Skin of body (tissue), 2 donors: ENCODE results near the gene LYST. TPM values are rescaled to one million over a fixed set of nuclear protein-coding genes. Genes with fewer than 3 reads are reported as not detected.
"Not testable (repeated sequence)": the region's sequence is repeated elsewhere in the genome, so short reads cannot be mapped to it uniquely, and the experiment has no call there.

ENCODE experiments used
- DNase-seq: peaks from one replicate; lab custom pipeline; 2025; lab: John Stamatoyannopoulos, UW
- total RNA-seq: library from RNA; depleted of rRNA; stranded (reverse); fragments of >200 nt; gene quantifications from one replicate; pipeline ENCODE4 v1.2.3, GENCODE V29; 2014

LYST gene
- total RNA-seq, 1 donor from 2014 or later: 48.6 TPM

DNA sequence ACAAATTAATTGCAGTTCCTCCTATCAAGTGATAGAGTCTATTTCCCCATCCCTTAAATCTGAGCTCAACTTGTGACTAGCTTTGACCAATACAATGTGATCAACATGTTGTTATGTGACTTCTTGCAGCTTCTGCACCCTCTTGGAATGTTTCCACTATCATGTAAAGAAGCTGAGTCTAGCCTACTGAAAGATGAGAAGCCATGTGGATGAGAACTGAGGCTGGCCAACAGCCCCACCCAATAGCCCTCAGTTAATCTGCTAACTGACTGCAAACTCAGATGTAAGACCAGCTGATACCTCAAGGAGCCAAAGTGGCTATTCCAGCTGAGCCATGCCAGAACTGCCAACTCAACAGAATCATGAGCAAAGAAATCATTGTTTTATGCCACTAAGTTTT lies 44.0 kb downstream of the LYST start:
- no peak for DNase-seq

DNA sequence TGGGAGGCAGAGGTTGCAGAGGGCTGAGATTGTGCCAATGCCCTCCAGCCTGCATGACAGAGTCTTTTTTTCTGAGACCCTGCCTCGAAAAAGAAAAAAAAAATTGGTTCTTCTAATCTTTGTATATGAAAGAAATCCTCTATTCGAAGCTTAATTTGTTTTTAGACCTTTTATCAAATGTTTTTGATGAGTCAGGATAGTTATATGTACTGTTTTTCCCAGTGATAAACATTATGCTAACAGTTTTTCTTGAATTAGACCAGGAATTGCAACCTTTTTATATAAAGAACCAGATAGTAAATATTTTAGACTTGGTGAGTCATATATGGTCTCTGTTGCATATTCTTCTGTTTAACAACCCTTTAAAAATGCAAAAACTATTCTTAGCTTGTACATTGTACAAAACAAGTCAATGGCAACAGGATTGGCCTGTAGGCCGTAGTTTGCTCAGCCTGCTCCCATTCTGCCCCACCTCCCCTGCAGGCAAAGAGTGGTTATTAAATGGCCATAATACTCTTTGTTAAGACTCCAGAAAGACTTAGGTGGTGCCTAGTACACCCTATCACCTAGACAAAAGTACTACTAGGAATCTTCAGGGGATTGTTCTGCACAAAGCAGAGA lies 45.2 kb downstream of the LYST start:
- DNase-seq: no peak

DNA sequence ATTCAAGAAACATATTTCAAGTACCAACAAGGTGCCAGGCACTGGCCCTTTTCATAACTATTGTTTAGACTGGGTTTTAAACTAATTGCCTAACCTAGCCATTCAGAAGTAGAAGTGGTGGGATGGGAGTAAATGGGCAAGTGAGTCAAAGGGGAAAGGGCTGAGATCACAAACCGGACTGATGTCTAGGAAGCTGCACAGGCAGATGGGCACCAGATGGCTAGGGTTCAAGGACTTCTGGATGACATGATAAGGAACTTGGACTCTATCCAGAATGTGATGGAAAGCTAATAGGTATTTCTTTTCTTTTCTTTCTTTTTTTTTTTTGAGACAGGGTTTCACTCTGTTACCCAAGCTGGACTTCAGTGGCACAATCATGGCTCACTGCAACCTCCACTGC lies 46.6 kb downstream of the LYST start:
- DNase-seq: no peak

DNA sequence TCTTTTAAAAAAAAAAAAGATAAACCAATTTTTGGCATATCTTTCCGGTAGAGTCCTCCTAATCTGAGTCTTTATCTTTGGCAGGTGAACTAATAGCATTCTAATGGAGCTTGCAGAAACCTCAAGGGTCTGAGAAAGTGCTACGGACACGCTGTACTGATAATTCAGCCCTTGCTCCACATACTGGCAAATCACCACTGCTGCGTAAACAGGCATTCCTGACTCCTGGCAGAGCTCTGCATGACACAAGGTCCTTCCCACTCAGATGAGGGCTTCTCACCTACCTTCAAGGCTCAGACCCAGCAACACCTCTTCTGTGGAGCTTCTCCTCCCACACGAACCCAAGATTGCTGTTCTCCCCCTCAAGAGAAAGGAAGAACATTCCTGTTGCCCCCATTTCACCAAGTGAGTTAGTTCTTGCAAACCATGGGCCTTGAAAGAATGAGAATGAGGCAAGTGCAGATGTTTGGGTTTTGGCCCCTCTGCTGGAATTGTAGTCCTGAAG lies 48.0 kb downstream of the LYST start:
- no peak for DNase-seq

DNA sequence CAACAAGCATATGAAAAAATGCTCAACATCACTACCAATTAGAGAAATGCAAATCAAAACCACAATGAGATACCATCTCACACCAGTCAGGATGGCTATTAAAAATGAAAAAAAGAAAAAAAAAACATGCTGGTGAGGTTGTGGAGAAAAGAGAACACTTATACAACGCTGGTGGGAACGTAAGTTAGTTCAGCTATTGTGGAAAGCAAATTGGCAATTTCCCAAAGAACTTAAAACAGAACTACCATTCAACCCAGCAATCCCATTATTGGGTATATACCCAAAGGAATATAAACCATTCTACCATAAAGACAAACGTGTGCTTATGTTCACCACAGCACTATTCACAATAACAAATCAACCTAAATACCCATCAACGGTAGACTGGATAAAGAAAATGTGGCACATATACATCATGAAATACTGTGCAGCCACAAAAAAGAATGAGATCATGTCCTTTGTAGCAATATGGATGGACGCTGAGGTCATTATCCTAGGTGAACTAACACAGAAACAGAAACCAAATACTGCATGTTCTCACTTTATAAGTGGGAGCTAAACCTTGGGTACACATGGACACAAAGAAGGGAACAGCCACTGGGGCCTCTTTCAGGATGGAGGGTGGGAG lies 49.5 kb downstream of the LYST start:
- DNase-seq: no peak

DNA sequence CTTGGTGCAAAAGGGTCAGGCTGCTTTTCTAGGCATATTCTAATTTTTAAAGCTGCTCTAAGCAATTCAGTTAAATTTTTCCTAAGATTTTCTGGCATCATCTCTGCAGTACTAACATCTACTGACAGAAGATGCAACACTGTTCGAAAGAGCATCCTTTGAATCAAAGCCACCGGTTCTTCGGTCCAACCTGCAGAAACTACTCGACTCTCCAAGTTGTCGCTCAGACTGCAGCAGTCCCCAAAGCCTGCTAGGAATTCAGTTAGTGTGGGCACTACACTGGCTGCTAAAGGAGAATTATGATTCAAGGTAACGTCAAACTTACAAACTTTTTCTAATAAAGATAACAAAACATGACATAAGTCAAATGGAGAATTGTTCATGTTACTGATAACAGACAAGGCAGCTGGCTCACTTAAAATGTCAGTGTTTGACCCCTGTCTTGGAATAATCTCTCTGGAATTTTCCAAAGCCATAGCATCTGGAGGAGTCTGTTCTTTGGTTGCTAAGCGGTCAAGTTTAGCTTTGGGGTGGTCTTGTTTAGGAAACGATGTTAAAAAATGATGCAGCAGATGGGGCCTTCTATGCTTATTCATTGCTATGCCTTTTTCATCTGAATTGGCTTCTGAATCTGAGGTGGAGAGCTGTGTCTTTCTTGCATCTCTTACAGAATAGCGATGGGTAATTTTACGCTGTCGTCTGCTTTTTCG lies 56.9 kb downstream of the LYST start:
- DNase-seq: no peak

DNA sequence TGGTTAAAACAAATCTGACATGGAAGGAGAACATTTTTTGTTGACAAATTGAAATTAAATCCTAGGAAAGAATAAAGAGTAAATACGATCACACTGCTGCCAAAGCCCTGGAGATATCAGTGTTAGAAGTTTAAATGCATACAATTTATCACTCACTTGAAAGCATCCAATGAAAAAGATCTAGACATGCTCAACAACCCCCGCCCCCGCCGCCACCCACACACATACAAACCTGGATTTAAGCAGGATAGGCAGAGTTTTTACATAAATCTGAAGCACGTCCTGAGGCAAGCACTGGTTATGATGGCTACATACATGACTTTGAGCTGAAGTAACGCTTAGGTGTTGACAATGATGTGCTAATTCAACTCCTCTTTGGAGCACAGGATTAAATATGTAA lies 58.5 kb downstream of the LYST start:
- DNase-seq: no peak

DNA sequence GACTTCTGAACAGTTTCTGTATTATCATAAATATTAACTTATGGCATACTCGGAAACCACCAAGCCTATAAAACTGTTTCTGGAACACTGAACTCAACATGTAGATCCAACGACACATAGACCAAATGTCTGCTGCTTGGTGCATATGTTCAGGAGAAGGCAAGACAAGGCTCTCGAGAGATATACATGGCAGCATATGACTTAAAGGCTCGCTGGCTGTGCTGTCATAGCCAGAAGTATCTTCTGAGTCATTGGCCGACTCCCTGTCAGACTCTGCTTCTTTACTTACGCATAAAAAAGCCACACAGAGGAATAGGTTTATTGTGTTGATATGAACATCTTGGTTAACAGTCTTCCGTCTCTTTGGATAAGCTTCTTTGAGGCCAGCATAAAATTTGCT lies 60.6 kb downstream of the LYST start:
- DNase-seq: no peak

DNA sequence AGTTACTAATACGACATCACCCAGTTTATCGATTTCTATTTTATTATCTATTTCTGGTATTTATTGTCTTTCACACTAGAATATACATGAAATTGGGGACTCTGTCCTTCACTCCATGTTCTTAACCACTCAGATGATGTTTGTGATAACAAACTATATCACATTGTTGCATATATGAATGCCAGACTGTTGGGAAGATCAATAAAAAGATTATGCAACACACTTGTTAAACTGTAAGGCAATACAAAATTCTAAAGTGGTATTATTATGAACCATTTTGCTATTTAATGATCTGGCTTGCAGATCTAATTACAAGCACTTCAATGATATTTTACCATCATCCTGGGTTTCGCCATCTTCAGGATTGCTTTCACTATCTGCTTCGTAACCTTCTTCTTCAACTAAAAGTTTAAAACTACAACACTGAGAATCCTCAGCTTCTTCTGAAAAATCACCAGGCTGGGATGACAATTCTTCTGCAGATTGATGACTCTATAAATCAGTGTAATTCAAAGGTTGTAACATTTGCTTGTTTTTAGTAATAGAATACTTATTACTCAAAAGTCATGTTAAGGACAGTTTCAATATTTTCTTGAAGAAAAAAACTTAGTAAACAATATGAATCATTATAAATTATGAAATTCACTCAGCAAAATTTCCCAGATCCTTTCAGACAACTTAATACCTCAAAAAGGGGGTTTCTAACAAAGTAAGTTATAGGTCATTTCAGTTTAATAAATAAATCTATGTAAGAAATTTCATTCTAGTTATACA lies 63.9 kb downstream of the LYST start:
- no peak for DNase-seq

DNA sequence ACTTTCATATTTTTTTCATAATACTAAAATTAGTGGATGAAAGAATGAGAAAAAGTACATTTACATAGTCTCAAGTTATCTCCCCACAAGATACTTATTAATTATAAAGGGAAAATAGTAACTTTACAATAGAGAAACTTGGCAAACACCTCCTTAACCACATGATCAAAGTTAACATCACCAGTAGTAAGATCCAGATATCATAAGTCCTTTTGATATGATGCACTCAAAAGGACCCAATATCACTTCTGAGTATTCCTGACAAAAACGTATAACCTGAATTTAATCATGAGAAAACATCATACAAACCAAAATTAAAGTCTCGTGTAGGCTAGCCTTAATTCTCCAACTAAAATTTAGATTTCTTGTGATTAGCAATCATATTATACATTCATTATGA lies 67.4 kb downstream of the LYST start:
- DNase-seq: no peak

DNA sequence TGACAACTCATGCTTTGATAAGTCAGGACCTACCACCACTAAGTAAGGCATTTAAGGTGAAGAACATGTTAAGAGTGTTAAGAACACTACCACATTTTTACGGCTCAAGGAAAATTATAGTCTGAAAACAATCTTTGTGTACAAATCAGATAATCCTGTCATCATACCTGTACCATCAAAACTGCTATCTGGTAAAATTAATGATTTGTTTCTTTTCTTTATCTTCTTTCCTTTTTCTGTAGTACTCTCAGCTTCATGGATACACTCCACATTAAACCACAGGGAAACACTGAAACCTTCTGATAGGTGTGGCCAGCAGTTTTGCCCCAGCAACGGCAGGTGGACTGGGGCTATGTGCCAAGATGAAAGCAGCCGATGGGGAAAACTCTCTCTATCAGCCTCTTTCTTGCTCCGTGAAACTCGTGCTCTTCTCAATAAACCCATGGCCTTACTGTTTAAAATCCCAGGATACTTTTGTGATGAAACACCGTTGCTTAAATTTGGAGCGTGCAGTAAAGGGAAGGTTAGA lies 75.1 kb downstream of the LYST start:
- no peak for DNase-seq

DNA sequence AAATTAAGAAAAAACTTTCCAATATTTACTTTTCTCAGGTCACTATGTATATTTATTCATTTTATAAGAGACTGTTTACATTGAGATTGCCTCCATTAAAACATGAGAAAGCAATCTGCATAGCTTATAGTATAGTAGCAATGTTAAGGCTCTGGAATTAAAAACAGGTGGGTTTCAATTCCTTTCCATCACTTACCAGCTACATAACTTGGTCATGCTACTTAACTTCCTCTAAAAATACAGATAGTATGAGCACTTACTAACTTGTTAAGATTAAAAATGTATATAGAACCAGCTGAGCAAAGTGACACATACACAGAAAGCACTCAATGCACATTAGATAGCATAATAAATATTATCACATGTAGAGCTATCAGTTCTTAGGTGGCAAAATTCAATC lies 76.6 kb downstream of the LYST start:
- DNase-seq: no peak

DNA sequence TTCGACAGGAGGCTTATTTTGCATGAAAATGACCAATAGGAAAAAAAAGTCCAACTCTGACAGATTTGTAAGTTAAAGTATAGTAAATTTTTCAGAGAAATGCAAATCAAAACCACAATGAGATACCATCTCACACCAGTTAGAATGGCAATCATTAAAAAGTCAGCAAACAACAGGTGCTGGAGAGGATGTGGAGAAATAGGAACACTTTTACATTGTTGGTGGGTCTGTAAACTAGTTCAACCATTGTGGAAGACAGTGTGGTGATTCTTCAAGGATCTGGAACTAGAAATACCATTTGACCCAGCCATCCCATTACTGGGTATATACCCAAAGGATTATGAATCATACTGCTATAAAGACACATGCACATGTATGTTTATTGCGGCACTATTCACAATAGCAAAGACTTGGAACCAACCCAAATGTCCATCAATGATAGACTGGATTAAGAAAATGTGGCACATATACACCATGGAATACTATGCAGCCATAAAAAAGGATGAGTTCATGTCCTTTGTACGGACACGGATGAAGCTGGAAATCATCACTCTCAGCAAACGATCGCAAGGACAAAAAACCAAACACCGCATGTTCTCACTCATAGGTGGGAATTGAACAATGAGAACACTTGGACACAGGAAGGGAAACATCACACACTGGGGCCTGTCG lies 80.3 kb downstream of the LYST start:
- DNase-seq: not testable (repeated sequence)

DNA sequence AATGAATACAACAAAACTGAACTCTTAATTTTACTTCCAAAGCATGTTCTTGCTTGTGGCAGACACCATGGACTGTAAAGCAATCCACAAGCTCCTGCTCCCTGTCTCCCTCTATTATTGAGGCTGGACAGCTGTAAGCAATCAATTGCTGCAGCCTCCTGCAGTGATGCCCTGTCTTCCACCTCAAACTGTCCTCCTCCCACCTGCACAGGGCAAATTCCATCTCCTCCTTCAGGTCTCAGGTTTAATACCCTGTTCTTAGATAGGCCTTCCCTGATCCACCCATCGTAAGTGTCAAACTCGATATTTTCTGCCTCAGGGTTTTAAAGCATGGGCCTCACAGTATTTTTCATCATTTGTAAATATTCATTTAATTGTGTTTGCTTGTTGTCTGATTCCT lies 81.8 kb downstream of the LYST start:
- no peak for DNase-seq

DNA sequence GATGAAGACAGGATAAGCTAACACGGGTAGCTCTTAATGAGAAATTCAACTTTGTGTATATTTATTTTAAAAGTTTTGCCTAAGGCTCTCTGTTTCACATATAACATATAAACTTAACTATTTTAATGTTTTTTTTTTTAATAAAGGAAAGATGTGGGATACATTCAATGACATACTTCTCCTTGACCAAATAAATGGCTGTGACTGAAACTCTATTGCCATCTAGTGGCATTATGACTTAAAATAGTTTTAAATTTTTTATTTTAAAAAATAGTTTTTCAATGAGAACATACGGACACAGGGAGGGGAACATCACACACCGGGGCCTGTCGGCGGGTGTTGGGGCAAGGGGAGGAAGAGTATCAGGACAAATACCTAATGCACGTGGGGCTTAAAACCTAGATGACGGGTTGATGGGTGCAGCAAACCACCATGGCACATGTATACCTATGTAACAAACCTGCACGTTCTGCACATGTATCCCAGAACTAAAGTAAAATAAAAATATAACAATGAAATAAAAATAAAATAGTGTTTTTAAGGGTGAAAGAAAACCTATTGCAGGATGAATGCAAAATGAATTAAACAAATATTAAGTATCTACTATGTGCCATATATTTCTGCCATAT lies 83.4 kb downstream of the LYST start:
- peak; percentile 8 for DNase-seq

DNA sequence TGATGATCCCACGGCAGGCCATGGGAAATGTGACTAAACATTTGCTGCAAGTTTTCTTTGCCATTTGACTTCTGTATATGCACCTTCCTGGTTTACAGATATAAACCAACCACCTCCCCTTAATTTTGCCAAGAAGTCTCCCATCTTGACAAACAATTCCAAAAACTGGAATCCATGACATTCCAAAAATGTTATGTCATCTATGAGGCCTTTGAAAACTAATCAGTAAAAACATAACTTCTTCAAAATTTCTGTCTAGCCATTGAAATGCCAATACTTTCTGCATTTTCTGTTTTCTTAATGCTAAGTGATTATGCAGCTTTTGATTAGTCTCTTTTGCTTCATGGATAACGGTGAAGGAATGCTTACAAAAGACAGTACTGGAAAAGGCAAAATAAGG lies 84.1 kb downstream of the LYST start:
- DNase-seq: no peak

DNA sequence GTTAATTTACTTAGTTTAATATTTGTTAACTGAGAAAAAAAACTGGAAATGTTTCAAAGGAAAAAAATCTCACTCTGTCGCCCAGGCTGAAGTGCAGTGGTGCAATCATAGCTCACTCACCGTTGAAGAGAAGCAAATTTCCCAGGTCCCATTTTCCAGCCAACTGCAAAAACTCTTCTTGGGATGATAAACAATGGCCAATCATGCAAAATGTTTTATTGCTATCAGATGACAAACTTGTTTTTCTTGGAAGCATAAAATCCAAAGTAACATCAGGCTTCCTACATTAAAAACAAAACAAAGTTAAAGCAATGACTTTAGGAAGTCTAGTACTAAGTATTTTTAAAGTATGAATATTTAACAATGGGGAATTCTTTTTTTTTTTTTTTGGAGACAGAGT lies 84.9 kb downstream of the LYST start:
- DNase-seq: no peak

DNA sequence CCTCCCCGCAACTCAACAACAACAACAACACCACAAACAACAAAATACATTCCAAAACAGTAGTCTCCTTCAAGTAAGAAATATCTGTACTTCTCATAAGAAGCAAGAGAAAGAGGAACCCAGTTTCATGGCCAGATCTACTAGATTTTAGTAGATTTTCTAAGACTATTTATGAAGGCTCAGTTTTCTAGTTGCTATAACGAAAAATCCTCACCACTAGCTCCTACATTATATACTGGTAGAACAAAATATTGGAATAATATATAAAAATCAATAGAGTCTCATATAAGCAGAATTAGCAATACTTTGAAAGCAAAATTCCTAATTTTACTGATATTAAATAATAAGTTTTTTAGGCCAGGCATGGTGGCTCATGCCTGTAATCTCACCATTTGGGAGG lies 86.9 kb downstream of the LYST start:
- no peak for DNase-seq

DNA sequence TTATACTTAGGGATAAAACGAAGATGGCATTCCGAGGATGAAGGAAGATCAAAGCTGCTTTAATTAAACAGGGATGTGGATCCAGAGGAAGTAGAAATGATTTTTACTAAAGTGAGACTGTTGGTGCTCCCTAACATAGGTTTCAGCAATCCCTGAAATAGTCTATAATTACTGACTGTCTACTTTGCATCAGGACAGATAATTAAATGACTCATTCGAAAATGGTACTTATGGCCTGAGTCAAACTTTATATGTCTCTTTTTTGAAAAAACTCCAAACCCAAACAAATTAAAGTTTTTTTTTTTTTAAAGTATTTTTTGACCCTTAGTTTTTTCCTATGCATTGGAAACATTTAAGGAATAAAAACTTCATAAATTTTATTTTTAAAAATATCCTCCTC lies 90.3 kb downstream of the LYST start:
- no peak for DNase-seq

DNA sequence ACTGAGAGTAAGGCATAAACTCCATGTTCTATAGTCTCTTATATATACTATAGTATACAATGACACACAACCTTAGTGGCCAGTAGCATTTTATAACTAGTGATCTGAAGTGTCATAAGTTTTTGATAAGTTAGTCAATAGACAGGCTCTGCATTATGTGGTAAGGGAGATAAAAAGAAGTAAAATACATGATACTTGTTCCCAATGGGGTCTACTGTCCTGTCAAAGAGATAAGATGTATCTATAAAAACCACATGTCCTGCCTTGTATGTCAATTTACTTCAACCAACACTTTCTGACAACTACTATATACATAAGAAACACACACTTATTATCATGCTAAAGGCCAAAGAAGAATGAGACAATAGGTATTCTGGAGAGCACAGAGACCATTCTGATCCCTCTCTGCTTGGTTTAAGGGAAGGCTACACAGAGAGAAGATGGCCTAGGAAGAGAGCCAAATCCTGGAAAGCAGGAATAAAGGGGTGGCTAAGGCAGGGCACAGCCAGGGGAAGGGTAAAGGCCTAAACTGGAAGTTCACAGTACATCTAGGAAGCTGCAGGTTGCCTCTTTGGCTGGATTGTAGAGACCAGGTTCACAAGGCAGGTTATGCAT lies 91.4 kb downstream of the LYST start:
- DNase-seq: no peak
